SK-MEL-5 (cell line): ENCODE results near the gene TBX5. TPM values are rescaled to one million over a fixed set of nuclear protein-coding genes. Genes with fewer than 3 reads are reported as not detected.

ENCODE experiments used
- DNase-seq: peaks from one replicate; pipeline ENCODE4 v3.0.0-alpha.2; 2016; ENCODE audit warnings: low read depth, low spot score
- in situ Hi-C: cut with HindIII; loops from 2 replicates; pipeline ENCODE4 v1.10.0; 2016; ENCODE audit warnings: low sequenced_read_pairs, high pct_unique_total_duplicates, low pct_unique_long_range_greater_than_20kb
- total RNA-seq: library from RNA; depleted of rRNA; stranded (reverse); fragments of >200 nt; shearing (Covaris generic); gene quantifications from 2 replicates; pipeline ENCODE4 v1.2.3, GENCODE V29; 2014

Gene TBX5
- total RNA-seq, 1 experiment from 2014 or later = not detected

- in situ Hi-C loops = no loop called here
- no peak for DNase-seq
Measured at GRCh38 chr12:114409852-114410600, 4.1 kb upstream of the TBX5 start.

- in situ Hi-C loops = no loop called here
- DNase-seq = no peak
Measured at GRCh38 chr12:114408886-114409851, 3.2 kb upstream of the TBX5 start.

- in situ Hi-C loops = no loop called here
- DNase-seq = no peak
Measured at GRCh38 chr12:114408471-114408885, 2.5 kb upstream of the TBX5 start.

GRCh38 chr12:114407842-114408411 is 2.0 kb upstream of the TBX5 start:
- in situ Hi-C loops = no loop called here
- DNase-seq = no peak

GRCh38 chr12:114406984-114407841 is 1.3 kb upstream of the TBX5 start:
- in situ Hi-C loops = no loop called here
- no peak for DNase-seq

GRCh38 chr12:114406316-114406983 is 506 bp upstream of the TBX5 start:
- in situ Hi-C loops = no loop called here
- no peak for DNase-seq

GRCh38 chr12:114404926-114405518 is 922 bp downstream of the TBX5 start:
- no peak for DNase-seq
- in situ Hi-C loops = no loop called here

- DNase-seq = no peak
- in situ Hi-C loops = no loop called here
Measured at GRCh38 chr12:114404083-114404925, 1.6 kb downstream of the TBX5 start.

GRCh38 chr12:114403690-114404066 is 2.3 kb downstream of the TBX5 start:
- no peak for DNase-seq
- in situ Hi-C loops = no loop called here

- no peak for DNase-seq
- in situ Hi-C loops = no loop called here
Measured at GRCh38 chr12:114403011-114403689, 2.8 kb downstream of the TBX5 start.

- no peak for DNase-seq
- in situ Hi-C loops = no loop called here
Measured at GRCh38 chr12:114402084-114402717, 3.7 kb downstream of the TBX5 start.

GRCh38 chr12:114401328-114402083 is 4.4 kb downstream of the TBX5 start:
- no peak for DNase-seq
- in situ Hi-C loops = no loop called here

GRCh38 chr12:114400925-114401324 is 5.0 kb downstream of the TBX5 start:
- in situ Hi-C loops = no loop called here
- DNase-seq = no peak

- in situ Hi-C loops = no loop called here
- DNase-seq = no peak
Measured at GRCh38 chr12:114400361-114400811, 5.6 kb downstream of the TBX5 start.
